Gastrocnemius medialis (tissue), 4 donors: ENCODE data around the gene CPT2.

Source experiments
- CTCF ChIP-seq, 5 experiments: fragments of 450-650 bp in 3 of 5; fragments of 200-600 bp in 2 of 5; sonication (generic) in 2 of 5; IDR thresholded peaks in 4 of 5; conservative IDR thresholded peaks in 1 of 5; 1 replicate in 4 of 5; 2 replicates in 1 of 5; pipeline ENCODE4 v1.5.1; 2016 to 2019; ENCODE audit warnings: antibody characterized with exemption in 5 of 5, mild to moderate bottlenecking in 3 of 5, moderate library complexity in 3 of 5
- POLR2A ChIP-seq, 2 donors: fragments of 450-650 bp; IDR thresholded peaks; one replicate each; pipeline ENCODE4 v1.6.1; 2017; ENCODE audit warnings: antibody characterized with exemption in 2 of 2, mild to moderate bottlenecking in 2 of 2, moderate library complexity in 2 of 2

- TF ChIP-seq CTCF (IDR thresholded peaks at IDR 0.05 in 4 of 5, conservative IDR thresholded peaks at IDR 0.05 in 1 of 5) (no peak), POLR2A (IDR thresholded peaks at IDR 0.05) (no peak)
Measured at GRCh38 chr1:53219711-53220110, 23.1 kb downstream of the CPT2 start.
